GM21528 (cell line): ENCODE measurements around the gene AMIGO2.

ENCODE experiments used
- ATAC-seq: cut with Tn5 transposase; IDR thresholded peaks from one replicate; pipeline ENCODE4 v1.9.1; 2021; ENCODE audit warnings: mild to moderate bottlenecking, moderate library complexity; ENCODE audit not compliant: unreplicated experiment, low FRiP score

The AMIGO2 gene

GRCh38 chr12:47038270-47038748 is 41.5 kb downstream of the AMIGO2 start:
- no peak for ATAC-seq

DNA sequence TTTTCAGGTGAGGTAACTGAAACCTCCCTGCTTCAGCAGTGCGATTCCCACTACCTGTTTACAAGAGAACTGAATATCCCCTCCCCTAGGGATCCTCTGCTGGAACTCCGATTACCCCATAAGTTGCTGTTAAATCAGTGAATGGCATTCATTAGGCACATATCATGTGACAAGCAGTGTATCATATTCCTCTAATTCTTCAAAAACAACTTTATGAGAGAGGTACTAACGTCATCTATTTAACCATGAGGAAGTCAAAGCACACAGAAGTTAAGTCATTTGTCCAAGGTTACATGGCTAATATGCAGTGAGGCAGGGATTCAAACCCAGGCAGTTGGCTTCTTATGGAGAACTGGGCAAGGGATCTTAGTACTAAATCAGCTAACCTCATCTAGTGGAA is 44.3 kb downstream of the AMIGO2 start:
- no peak for ATAC-seq

DNA sequence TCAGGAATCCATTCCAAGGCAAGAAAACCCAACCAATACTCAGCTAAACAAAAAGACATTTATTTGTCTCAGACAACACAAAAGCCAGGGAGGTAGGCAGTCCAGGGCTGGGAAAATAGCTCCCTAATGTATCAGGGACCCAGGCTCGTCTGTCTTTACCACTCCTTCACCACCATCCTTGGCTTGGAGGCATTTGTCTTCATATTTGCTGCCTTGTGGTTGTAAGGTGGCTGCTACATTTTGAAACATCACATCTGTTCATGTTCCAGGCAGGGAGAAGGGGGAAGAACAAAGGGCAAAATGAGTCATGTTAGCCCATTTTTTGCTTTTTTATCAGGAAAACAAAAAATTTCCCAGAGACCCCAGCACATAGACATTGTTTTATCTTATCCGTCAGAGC is 45.1 kb downstream of the AMIGO2 start:
- ATAC-seq = no peak

DNA sequence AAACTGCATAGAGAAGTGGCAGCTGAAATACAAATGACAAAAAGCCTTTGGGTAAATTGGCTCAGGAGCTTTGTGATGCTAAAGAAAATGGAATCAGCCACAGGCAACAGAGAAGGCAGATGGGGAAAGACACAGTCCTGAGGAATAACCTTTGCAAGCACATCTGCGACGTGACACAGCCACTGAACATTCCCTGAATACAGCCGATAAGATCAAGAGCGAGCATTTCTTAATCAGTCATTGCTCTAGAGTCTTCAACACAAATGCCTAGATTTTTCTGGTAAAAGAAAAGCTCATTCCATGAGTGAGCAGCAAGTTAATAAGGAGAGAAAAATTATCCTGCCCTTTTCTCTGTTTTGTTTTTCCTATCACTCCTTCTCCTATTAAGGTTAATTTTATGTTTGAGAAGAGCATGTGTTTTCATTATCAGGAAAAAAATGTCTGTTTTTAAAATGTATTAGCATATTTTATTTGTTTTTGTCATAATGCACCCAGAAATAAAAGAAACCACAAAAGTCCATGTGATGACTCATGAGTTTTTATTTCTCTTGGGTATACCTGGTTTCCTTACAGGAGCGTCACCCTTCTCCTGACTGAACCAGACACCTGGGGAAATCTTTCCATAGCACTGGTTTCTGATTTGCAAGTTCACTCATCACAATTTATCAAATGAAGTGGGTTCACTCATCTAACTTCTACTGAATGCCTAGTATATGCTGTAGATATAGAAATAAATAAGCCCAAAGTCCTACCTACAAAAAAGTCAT is 45.8 kb downstream of the AMIGO2 start:
- no peak for ATAC-seq

DNA sequence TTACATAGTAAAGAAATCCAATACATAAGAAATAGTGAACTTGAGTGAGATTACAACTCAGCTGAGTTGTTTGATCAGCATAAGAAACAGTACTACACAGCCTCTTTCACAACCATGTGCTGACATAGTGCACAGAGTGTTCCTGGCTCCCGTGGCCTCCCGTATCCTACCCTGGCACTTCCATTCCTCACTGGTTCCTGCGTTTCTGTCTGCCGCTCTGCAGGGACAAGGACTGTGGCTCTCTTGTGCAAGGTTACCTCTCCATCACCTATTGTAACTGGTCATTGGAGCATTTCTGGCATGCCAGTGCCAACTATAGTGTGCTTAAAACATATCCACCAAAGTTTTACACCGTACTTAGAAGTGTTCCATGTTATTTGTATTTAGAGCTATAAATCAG is 46.7 kb downstream of the AMIGO2 start:
- no peak for ATAC-seq

DNA sequence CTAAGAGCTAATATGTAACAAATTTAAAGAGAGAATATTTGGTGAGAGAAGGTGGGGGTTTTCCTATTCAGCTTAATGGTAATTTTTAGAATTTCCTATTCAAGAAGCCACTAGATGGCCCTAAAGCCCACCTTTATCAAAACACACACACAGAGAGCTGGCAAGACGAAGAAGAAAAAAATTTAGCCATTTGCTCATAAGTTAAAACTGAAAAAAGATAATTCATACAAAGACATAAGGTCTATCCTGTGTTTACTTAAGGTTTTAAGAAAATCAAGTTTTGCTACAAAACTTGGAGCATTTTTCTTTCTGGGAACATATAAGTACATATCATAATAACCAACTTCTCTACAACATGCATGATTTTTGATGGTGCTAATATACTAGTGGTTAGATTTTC is 47.1 kb downstream of the AMIGO2 start:
- ATAC-seq = no peak

- ATAC-seq = no peak
Measured at GRCh38 chr12:47029903-47030302, 49.9 kb downstream of the AMIGO2 start.

DNA sequence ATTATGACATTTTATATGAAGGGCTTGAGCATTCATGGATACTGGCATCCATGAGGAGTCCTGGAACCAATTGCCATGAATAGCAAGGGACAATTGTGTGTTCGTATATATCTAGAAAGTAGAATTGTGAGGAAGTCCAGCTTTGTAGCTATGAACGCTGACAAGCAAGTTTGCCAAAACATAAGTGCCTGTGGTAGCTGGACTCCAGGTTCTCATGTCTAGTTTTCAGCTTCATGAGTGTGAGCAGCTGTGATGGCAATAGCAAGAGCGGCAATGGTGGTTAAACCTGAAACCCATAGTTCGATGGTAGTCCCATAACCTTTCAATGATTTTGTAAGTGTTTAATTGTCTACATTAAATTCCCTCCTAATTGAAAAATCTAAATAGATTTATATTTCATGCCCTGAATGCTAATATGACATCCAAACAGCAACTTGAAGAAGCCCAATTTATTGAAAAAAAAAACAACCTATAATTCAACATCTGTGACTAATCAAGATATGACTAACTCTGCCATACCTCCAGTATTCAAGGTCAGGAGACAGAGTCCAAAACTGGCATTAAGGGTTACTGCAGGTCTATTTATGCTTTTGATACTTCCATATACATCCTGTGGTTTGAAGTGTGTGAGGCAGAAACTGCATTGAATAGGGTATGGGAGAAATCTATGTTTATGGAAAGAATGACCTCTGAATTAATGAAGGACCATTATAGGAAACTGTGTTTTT is 50.6 kb downstream of the AMIGO2 start:
- no peak for ATAC-seq

- no peak for ATAC-seq
Measured at GRCh38 chr12:47028186-47028585, 51.6 kb downstream of the AMIGO2 start.
